DOHH2 (cell line): ENCODE data around the gene ETV7.
"Not testable (repeated sequence)": the region's sequence is repeated elsewhere in the genome, so short reads cannot be mapped to it uniquely, and the experiment has no call there.

Source experiments
- H3F3A ChIP-seq: fragments of 200-600 bp; sonication (generic), shearing (Covaris generic); 2 replicates; pipeline ENCODE4 v1.6.0; 2016; ENCODE audit warnings: antibody characterized with exemption, mild to moderate bottlenecking; ENCODE audit not compliant: control insufficient read depth, insufficient read depth
- H3K27ac ChIP-seq: fragments of 200-600 bp; sonication (generic); 2 replicates; pipeline ENCODE4 v1.5.1; 2014; ENCODE audit warnings: low read depth, mild to moderate bottlenecking, low read length, moderate library complexity
- H3K27me3 ChIP-seq: fragments of 200-600 bp; sonication (generic); 2 replicates; pipeline ENCODE4 v1.6.1; 2014; ENCODE audit warnings: mild to moderate bottlenecking, low read length, mixed read lengths; ENCODE audit not compliant: control insufficient read depth
- H3K36me3 ChIP-seq: fragments of 200-600 bp; sonication (generic); 2 replicates; pipeline ENCODE4 v1.6.1; 2014; ENCODE audit warnings: mild to moderate bottlenecking, low read length, moderate library complexity, mixed read lengths; ENCODE audit not compliant: control insufficient read depth
- H3K4me1 ChIP-seq: fragments of 200-600 bp; sonication (generic); 2 replicates; pipeline ENCODE4 v1.6.1; 2014; ENCODE audit warnings: mild to moderate bottlenecking, low read length, mixed read lengths; ENCODE audit not compliant: control insufficient read depth
- H3K4me2 ChIP-seq: fragments of 200-600 bp; sonication (generic); 2 replicates; pipeline ENCODE4 v1.6.0; 2014; ENCODE audit warnings: mild to moderate bottlenecking, low read length, moderate library complexity
- H3K4me3 ChIP-seq: fragments of 200-600 bp; sonication (generic); 2 replicates; pipeline ENCODE4 v1.5.1; 2014; ENCODE audit warnings: mild to moderate bottlenecking, low read length, mixed read lengths
- H3K79me2 ChIP-seq: fragments of 200-600 bp; sonication (generic); 2 replicates; pipeline ENCODE4 v1.6.1; 2014; ENCODE audit warnings: mild to moderate bottlenecking, low read length, mixed read lengths; ENCODE audit not compliant: control insufficient read depth
- H3K9me2 ChIP-seq: fragments of 200-600 bp; sonication (generic); replicated peaks from 2 replicates; pipeline ENCODE4 v1.6.1; 2014; ENCODE audit warnings: mild to moderate bottlenecking, low read length, mixed read lengths; ENCODE audit not compliant: control insufficient read depth
- H3K9me3 ChIP-seq: fragments of 200-600 bp; sonication (generic); 2 replicates; pipeline ENCODE4 v1.6.1; 2014; ENCODE audit warnings: antibody characterized with exemption, low read length, mixed read lengths; ENCODE audit not compliant: control insufficient read depth, insufficient read depth
- H4K20me1 ChIP-seq: fragments of 200-600 bp; sonication (generic); 2 replicates; pipeline ENCODE4 v1.6.0; 2014; ENCODE audit warnings: low read depth, mild to moderate bottlenecking, antibody characterized with exemption, low read length, moderate library complexity; ENCODE audit not compliant: control insufficient read depth, insufficient read depth
- EZH2phosphoT487 ChIP-seq: fragments of 200-600 bp; sonication (generic); IDR thresholded peaks from 2 replicates; pipeline ENCODE4 v1.6.1; 2017; ENCODE audit warnings: borderline replicate concordance, mild to moderate bottlenecking, antibody characterized with exemption, low read length, moderate library complexity, mixed read lengths
- TF ChIP-seq, protein P1 (sequence below): fragments of 200-600 bp; sonication (generic); IDR thresholded peaks from one replicate; pipeline ENCODE4 v1.5.1; 2014; ENCODE audit warnings: antibody characterized with exemption, mild to moderate bottlenecking, low read depth, low read length; ENCODE audit not compliant: poor library complexity, severe bottlenecking

ETV7 gene

DNA sequence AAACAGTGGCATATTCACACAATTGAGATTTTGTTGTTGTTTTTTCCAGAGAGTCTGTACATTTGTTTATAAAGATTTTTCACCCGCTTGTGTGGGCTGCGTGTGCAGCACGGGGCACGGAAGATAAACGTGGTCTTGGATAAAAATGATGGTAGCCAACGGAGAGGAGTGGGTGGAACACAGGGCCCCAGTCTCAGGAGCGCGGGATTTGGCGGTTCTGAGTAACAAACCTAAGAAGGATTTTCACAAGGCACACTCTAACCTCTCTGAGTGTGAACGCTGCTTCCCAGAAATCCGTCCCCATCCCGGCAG lies 47.2 kb downstream of the ETV7 start:
- H3K4me2 ChIP-seq: no peak overlapping the region
- H3K27me3 ChIP-seq: peaks cover 45% of the 10 kb centered on the region
- no peak overlapping the region for H3K27ac ChIP-seq
- no peaks in the 10 kb centered on the region for H3K36me3 ChIP-seq
- no peaks in the 10 kb centered on the region for H3F3A ChIP-seq
- H3K4me3 ChIP-seq: no peak overlapping the region
- H4K20me1 ChIP-seq: no peaks in the 10 kb centered on the region
- TF ChIP-seq, protein P1, sequence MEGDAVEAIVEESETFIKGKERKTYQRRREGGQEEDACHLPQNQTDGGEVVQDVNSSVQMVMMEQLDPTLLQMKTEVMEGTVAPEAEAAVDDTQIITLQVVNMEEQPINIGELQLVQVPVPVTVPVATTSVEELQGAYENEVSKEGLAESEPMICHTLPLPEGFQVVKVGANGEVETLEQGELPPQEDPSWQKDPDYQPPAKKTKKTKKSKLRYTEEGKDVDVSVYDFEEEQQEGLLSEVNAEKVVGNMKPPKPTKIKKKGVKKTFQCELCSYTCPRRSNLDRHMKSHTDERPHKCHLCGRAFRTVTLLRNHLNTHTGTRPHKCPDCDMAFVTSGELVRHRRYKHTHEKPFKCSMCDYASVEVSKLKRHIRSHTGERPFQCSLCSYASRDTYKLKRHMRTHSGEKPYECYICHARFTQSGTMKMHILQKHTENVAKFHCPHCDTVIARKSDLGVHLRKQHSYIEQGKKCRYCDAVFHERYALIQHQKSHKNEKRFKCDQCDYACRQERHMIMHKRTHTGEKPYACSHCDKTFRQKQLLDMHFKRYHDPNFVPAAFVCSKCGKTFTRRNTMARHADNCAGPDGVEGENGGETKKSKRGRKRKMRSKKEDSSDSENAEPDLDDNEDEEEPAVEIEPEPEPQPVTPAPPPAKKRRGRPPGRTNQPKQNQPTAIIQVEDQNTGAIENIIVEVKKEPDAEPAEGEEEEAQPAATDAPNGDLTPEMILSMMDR: no peak
- TF ChIP-seq EZH2phosphoT487: no peak
- H3K79me2 ChIP-seq: no peaks in the 10 kb centered on the region
- no peaks in the 10 kb centered on the region for H3K9me2 ChIP-seq
- H3K9me3 ChIP-seq: no peaks in the 10 kb centered on the region
- H3K4me1 ChIP-seq: peaks cover 13% of the 10 kb centered on the region

DNA sequence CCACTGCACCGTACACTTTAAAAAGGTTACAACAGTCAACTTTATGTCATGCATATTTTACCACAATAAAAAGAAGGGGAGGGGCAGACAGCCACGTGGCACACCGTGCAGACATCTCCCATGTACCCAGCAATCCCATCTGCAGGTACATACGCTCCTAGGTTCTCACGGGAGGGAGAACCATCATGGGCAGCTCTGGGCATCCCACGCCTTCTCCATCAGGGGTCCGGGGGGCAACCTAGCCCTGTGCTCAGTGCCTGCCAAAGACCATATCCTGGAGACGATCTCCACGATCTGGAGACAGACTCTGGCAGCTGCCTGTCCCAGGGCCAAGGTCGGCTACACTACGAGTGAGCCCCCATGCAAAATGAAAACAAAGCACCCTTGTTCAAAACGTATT lies 48.3 kb downstream of the ETV7 start:
- Histone ChIP-seq H3K9me2 (no peaks in the 10 kb centered on the region), H3K27me3 (peaks cover 56% of the 10 kb centered on the region), H3K36me3 (no peaks in the 10 kb centered on the region), H3F3A (no peaks in the 10 kb centered on the region), H3K4me3 (no peak overlapping the region), H4K20me1 (no peaks in the 10 kb centered on the region), H3K4me2 (no peak overlapping the region), H3K27ac (no peak overlapping the region), H3K4me1 (peaks cover 17% of the 10 kb centered on the region), H3K79me2 (no peaks in the 10 kb centered on the region), H3K9me3 (no peaks in the 10 kb centered on the region)
- TF ChIP-seq, protein P1: no peak
- no peak for TF ChIP-seq EZH2phosphoT487

DNA sequence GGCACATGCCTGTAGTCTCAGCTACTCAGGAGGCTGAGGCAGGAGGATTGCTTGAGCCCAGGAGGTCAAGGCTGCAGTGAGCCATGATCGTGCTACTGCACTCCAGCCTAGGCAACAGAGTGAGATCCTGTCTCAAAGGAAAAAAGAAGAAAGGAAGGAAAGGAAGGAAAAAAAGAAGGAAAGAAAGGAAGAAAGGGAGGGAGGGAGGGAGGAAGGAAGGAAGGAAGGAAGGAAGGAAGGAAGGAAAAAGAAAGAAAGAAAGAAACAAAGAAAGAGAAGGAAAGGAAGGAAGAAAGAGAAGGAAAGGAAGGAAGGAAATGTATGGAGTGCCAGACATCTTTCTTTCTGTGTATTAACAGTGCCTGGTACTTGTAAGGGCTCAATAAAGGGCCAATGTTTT lies 49.2 kb downstream of the ETV7 start:
- peaks cover 64% of the 10 kb centered on the region for H3K27me3 ChIP-seq
- not testable (repeated sequence) for H3K79me2 ChIP-seq

DNA sequence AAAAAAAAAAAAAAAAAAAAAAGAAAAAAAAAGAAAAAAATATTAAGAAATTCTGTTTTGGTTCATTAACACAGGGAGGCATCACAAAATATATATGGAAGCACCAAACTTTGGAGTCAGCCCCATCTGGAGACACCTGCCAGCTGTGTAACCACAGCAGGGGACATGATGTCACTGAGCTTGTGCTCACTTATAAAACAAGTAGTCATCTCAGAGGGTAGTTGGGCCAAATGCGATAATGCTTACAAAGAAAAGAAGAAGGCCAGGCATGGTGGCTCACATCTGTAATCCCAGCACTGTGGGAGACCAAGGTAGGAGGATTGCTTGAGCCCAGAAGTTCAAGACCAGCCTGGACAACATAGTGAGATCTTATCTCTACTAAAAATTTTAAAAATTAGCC lies 49.7 kb downstream of the ETV7 start:
- no peaks in the 10 kb centered on the region for H3F3A ChIP-seq
- H3K4me2 ChIP-seq: no peak overlapping the region
- H3K27me3 ChIP-seq: peaks cover 66% of the 10 kb centered on the region
- no peaks in the 10 kb centered on the region for H4K20me1 ChIP-seq
- H3K79me2 ChIP-seq: no peaks in the 10 kb centered on the region
- no peak overlapping the region for H3K27ac ChIP-seq
- H3K4me3 ChIP-seq: no peak overlapping the region
- no peaks in the 10 kb centered on the region for H3K36me3 ChIP-seq
- H3K4me1 ChIP-seq: peaks cover 17% of the 10 kb centered on the region
- no peaks in the 10 kb centered on the region for H3K9me2 ChIP-seq
- TF ChIP-seq EZH2phosphoT487: no peak
- TF ChIP-seq, protein P1: no peak
- H3K9me3 ChIP-seq: no peaks in the 10 kb centered on the region

More for the DNA sequence above, 49.2 kb downstream of the ETV7 start:
- H4K20me1 ChIP-seq, H3K27ac ChIP-seq, H3K9me3 ChIP-seq, H3K36me3 ChIP-seq, H3F3A ChIP-seq, H3K4me2 ChIP-seq, H3K9me2 ChIP-seq, H3K4me3 ChIP-seq: not testable (repeated sequence)
- H3K4me1 ChIP-seq: peaks cover 17% of the 10 kb centered on the region
